Neural cell (in vitro differentiated cells): ENCODE results near the gene NRDC.

Source experiments
- TAF1 ChIP-seq: IDR thresholded peaks from 2 replicates; pipeline ENCODE4 v1.6.1; 2012; ENCODE audit warnings: low read depth
- TF ChIP-seq, protein P1 (sequence below): fragments of 450-650 bp; IDR thresholded peaks from 2 replicates; pipeline ENCODE4 v1.5.1; 2014; ENCODE audit warnings: antibody characterized with exemption, mild to moderate bottlenecking, moderate library complexity; ENCODE audit not compliant: poor library complexity, severe bottlenecking
- TF ChIP-seq, protein P2 (sequence below): IDR thresholded peaks from 2 replicates; pipeline ENCODE4 v1.6.1; 2012; ENCODE audit warnings: borderline replicate concordance

DNA sequence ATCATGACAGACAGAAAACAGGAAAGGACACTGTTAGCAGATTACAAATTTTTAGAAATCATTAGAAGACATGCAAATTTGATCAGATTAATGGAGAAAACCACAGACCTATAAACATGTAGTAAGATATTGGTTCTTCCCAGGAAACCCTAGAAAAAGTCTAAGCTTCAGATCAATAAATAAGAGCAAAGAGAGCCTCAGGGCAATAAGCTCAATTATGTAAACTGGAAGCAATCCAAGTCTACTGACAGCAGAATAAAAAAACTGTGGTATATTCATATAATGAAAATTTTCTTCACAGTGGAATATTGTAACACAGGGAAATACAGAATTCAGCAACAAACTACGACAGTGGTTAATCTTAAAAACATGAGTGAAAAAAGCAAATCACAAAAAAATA is 36.3 kb downstream of the NRDC start:
- TF ChIP-seq, protein P1, sequence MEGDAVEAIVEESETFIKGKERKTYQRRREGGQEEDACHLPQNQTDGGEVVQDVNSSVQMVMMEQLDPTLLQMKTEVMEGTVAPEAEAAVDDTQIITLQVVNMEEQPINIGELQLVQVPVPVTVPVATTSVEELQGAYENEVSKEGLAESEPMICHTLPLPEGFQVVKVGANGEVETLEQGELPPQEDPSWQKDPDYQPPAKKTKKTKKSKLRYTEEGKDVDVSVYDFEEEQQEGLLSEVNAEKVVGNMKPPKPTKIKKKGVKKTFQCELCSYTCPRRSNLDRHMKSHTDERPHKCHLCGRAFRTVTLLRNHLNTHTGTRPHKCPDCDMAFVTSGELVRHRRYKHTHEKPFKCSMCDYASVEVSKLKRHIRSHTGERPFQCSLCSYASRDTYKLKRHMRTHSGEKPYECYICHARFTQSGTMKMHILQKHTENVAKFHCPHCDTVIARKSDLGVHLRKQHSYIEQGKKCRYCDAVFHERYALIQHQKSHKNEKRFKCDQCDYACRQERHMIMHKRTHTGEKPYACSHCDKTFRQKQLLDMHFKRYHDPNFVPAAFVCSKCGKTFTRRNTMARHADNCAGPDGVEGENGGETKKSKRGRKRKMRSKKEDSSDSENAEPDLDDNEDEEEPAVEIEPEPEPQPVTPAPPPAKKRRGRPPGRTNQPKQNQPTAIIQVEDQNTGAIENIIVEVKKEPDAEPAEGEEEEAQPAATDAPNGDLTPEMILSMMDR, result no peak
- TF ChIP-seq TAF1, result no peak
- TF ChIP-seq, protein P2, sequence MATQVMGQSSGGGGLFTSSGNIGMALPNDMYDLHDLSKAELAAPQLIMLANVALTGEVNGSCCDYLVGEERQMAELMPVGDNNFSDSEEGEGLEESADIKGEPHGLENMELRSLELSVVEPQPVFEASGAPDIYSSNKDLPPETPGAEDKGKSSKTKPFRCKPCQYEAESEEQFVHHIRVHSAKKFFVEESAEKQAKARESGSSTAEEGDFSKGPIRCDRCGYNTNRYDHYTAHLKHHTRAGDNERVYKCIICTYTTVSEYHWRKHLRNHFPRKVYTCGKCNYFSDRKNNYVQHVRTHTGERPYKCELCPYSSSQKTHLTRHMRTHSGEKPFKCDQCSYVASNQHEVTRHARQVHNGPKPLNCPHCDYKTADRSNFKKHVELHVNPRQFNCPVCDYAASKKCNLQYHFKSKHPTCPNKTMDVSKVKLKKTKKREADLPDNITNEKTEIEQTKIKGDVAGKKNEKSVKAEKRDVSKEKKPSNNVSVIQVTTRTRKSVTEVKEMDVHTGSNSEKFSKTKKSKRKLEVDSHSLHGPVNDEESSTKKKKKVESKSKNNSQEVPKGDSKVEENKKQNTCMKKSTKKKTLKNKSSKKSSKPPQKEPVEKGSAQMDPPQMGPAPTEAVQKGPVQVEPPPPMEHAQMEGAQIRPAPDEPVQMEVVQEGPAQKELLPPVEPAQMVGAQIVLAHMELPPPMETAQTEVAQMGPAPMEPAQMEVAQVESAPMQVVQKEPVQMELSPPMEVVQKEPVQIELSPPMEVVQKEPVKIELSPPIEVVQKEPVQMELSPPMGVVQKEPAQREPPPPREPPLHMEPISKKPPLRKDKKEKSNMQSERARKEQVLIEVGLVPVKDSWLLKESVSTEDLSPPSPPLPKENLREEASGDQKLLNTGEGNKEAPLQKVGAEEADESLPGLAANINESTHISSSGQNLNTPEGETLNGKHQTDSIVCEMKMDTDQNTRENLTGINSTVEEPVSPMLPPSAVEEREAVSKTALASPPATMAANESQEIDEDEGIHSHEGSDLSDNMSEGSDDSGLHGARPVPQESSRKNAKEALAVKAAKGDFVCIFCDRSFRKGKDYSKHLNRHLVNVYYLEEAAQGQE, result no peak
